ENCODE results near the gene DCTPP1.
"Not testable (repeated sequence)": the region's sequence is repeated elsewhere in the genome, so short reads cannot be mapped to it uniquely, and the experiment has no call there.

The DCTPP1 gene

GRCh38 chr16:30429678-30430427 is at the start of gene DCTPP1:
Gene DCTPP1, minus strand, starts transcription at chr16:30430030. Its CDS starts 50 bp downstream, at chr16:30429980.
- peak within 1 kb of the TSS; percentile 56 for H3K4me3 ChIP-seq (ENCODE audit: low read depth, low read length)
- in situ Hi-C loops (cut with HindIII; ENCODE audit: low sequenced_read_pairs), result no loop called here
- TF ChIP-seq CTCF (IDR thresholded peaks at IDR 0.05; ENCODE audit: low read depth, low read length, missing control alignments), result peak; percentile 85
- peak; percentile 98 for DNase-seq (ENCODE audit: low read depth)

DNA sequence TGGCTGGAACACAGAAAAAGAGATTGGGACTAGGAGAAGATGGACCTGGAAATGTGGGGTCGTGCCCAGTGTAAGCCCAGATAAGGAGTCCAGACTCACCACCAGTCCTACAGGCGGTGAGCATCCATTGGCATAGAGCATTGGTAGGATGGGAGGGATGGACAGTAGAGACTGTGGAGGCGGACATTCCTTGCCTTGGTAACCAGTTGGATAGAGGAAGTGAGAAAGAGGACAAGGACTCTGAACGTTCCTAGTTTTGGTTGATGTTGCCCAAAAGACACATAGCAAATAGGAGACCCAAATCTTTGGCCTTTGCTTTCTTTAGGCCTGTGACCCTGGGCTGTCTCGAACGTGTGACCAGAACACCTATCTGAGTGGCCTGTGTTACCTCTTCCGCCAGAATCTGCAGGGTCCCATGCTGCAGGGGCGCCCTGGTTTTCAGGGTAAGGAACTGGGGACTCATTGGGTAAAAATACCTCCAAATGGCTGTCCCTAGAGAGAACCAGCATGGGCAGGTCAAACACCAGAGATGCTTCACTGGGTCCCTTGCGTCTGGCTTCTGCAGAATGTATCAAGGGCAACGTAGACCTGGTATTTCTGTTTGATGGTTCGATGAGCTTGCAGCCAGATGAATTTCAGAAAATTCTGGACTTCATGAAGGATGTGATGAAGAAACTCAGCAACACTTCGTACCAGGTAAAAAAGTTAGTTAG is 49.1 kb upstream of the DCTPP1 start:
- no peak for TF ChIP-seq CTCF (IDR thresholded peaks at IDR 0.05; ENCODE audit: low read depth, low read length, missing control alignments)
- in situ Hi-C loops (cut with HindIII; ENCODE audit: low sequenced_read_pairs), result no loop called here
- DNase-seq (ENCODE audit: low read depth), result no peak
- H3K4me3 ChIP-seq (ENCODE audit: low read depth, low read length), result no peak overlapping the region

DNA sequence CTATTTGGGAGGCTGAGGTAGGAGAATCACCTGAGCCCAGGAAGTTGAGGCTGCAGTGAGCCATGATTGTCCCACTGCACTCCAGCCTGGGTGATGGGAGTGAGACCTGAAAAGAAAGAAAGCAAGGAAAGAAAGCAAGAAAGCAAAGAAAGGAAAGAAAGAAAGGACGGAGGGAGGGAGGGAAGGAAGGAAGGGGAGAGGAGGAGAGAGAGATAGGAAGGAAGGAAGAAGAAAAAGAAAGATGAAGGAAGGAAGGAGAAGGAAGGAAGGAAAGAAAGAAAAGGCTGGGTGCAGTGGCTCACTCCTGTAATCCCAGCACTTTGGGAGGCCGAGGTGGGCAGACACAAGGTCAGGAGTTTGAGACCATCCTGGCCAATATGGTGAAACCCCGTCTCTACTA is 47.9 kb upstream of the DCTPP1 start:
- H3K4me3 ChIP-seq (ENCODE audit: low read depth, low read length); DNase-seq (ENCODE audit: low read depth); in situ Hi-C loops (cut with HindIII; ENCODE audit: low sequenced_read_pairs): not testable (repeated sequence)

- in situ Hi-C loops (cut with HindIII; ENCODE audit: low sequenced_read_pairs), result no loop called here
- no peak for DNase-seq (ENCODE audit: low read depth)
- H3K4me3 ChIP-seq (ENCODE audit: low read depth, low read length), result no peak overlapping the region
- no peak for TF ChIP-seq CTCF (IDR thresholded peaks at IDR 0.05; ENCODE audit: low read depth, low read length, missing control alignments)
Observed at GRCh38 chr16:30476991-30477390, 47.2 kb upstream of the DCTPP1 start.

- in situ Hi-C loops (cut with HindIII; ENCODE audit: low sequenced_read_pairs), result no loop called here
- no peak overlapping the region for H3K4me3 ChIP-seq (ENCODE audit: low read depth, low read length)
- DNase-seq (ENCODE audit: low read depth), result no peak
- no peak for TF ChIP-seq CTCF (IDR thresholded peaks at IDR 0.05; ENCODE audit: low read depth, low read length, missing control alignments)
Observed at GRCh38 chr16:30474684-30475083, 44.9 kb upstream of the DCTPP1 start.

- TF ChIP-seq CTCF (IDR thresholded peaks at IDR 0.05; ENCODE audit: low read depth, low read length, missing control alignments), result no peak
- in situ Hi-C loops (cut with HindIII; ENCODE audit: low sequenced_read_pairs), result no loop called here
- no peak for DNase-seq (ENCODE audit: low read depth)
- H3K4me3 ChIP-seq (ENCODE audit: low read depth, low read length), result no peak overlapping the region
Observed at GRCh38 chr16:30474074-30474452, 44.2 kb upstream of the DCTPP1 start.

Data from astrocyte of the cerebellum (primary cell).